SIG-M5 treated with dmso at 0.1 percent for 504 hours (cell line): Measurements from ENCODE around the gene JCHAIN.
"Not testable (repeated sequence)": the region's sequence is repeated elsewhere in the genome, so short reads cannot be mapped to it uniquely, and the experiment has no call there.

Source experiments
- DNase-seq: peaks from one replicate; lab custom pipeline; 2025; ENCODE audit not compliant: unreplicated experiment; lab: John Stamatoyannopoulos, UW

The JCHAIN gene

DNA sequence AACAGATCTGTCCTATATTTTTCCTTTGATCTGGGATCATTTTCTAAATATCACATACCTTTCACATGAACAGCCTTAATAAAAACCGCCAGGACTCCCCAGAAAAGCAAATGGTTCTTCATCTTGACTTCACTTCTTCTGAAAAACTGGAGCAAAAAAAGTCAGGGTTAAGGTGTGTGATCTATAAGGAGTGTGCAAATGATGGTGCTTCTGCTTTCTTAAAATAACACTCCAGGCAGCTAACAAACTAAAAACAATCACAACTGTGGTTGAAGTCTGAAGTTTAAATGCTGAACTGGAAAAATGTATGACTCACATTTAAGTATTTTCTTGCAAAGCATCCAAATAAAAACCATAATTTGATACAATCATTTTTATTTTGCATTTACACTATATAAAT is at the start of gene JCHAIN:
TSS of gene JCHAIN (minus strand) at position 140 of the 400 bp plus-strand sequence. CDS start at position 122, 18 bp downstream.
- no peak for DNase-seq

DNA sequence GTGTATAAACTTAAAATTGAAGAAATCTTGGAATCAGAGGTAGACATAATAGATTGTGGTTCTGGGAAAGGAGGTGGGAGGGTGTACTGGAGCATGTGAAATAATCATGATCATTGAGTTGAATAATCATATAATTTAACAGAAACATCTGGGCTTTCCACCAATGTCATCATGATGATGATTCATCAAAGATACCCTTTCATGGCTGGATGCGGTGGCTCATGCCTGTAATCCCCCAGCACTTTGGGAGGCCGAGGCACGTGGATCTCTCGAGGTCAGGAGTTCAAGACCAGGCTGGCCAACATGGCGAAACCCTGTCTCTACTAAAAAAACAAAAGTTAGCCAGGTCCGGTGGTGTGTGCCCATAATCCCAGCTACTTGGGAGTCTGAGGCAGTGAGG is 48.8 kb upstream of the JCHAIN start:
- no peak for DNase-seq

DNA sequence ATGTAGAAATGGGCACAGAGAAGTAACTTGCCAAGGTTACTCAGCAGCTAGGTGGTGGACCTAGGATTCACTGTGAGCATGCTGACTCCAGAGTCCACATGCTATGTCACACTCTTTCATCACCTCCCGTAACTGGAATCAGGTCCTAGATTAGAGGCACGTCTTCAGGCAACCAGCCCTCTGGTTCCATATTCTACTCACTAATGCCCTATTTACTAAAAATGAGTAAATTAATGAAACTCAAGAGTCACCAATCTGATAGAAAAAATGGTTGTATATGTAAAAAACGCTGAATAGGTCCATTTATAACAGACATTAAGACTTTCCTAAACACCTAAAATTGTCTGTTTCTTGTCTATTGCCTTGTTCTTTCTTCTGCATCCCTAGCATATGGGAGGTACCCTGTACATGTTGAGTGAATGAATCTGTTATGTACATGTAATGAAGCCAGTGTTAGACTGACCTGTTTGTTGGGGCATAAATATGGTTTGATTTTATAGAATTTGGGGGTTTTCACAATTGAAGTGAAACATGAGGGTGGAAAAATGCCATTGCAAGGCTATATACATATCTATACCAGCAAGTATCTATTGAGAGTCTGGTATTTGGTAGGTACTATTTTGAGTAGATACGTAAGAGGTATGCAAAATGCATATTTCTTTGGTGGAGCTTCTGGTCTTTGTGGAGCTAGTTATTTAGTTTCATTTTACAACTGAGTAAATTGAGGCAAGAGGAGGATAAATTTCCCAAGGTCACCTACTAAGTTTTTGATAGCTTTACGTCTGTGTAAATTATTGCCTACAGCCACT is 48.0 kb upstream of the JCHAIN start:
- DNase-seq: no peak

DNA sequence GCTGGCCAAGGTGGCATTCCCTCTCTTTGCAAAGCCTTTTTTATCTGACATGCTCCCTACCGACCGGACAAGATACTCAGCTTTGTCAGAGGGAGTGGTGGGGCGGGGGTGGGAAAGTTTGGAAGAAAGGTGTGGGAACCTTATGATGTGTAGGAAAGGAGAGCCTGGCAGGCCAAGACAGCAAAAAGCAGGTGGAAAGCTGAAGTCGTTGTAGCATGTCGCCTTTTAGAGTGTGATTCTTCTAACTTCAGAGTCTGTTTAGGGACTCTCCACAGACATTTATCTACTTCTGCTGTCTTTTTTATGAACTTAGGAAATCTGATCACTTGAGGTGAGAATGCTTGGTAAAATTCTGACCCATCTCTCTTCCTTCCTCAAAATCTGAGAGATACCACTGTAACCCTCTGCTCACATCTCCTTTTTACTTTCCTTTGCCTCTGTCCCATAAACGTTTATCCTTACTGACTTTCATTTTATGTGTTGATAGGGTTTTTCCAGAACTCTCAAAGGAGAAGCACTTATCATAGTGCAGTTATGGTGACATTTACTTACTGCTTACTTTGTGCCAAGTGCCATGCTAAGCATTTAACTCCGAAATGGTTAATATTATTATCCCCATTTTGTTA is 47.3 kb upstream of the JCHAIN start:
- peak; percentile 36 for DNase-seq

DNA sequence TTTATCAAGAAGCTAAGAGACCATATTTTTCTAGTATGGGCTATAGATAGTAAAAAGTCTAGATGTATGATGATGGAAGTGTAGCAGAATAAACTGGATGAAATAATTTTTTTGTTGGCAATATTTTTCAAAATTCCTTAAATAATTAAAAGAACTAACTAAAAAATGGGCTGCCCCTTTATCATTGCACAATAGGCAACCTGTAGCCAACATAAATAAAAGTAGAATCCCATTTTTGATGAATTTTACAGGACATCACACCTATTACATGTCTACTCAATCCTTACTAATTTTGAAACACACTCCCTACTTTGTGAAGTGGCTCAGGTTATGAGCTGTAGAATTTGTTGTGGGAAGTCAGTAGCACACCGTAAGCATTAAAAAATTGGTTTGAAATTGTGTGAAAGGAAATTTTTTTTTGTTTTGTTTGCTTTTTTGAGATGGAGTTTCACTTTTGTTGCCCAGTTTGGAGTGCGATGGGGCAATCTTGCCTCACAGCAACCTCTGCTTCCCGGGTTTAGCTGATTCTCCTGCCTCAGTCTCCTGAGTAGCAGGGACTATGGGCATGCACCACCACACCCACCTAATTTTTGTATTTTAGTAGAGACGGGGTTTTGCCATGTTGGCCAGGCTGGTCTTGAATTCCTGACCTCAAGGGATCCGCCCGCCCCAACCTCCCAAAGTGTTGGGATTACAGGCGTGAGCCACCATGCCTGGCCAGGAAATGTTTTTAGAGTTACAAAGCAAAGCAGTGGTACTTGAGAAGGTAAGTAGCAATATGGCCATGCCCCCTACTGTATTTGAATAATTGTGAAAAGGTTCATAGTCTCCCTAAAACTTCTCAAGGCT is 46.5 kb upstream of the JCHAIN start:
- no peak for DNase-seq

DNA sequence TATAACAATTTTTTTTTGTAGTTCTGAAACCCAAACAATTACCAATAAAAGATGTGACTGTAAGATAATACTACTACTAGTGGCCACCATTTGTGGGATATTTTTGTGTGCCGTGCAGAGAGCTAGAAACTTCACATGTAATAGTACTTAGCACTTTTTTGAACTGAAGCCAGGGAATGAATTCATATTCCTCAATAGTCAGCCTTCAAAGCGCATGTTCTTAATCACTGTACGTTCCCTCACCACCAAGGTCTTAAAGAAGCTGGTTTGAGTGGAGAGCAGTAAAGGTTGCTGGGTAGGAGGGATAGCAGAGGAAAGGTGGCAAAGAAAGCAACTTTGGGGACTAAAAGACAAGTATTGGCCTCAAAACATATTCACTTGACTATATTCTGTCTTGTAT is 45.8 kb upstream of the JCHAIN start:
- no peak for DNase-seq

DNA sequence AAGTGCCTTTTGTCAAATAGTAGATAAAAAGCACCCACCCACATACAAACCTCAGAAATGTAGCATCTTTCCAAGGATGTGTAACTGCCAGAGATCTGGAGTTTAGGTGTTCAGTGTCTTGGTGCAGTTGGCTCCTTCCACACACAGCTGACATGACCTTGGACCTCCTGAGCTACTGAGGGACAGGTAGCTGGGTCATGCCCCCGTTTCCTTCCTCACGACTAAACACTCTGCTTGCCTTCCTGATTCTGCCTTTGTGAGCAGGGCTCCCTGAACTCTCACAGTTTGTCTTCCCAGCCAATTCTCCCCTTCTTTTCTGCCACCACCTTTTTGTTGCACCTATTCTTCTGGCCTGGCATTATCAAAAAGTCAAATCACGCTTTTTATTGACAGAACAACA is 45.3 kb upstream of the JCHAIN start:
- no peak for DNase-seq

DNA sequence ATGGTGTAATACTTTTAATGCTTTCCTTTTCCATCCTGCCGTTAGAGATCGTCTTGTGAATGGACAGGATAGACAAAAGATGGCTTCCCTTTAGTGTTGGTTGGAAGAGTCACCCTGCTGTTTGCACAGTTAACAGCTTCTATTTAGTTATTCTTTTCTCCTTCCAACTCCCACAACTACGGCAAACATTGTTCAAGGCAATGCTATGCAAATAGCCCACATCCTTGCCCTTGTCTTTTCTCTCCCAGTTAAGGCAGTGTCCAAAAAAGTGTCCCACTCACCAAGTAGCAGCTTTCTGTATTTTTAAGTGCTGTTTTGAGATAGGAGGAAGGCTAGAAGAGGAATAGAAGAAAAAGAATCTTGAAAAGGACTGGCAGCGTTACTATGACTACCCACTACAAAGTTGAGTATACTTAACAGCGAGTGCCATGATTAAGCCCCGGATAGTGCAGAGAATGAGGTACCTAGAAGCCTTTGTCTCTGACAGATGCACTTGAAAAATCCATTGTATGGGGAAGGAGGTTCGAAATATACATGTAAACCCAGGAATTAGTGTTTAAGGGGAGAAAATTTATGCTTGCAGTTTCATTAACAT is 43.4 kb upstream of the JCHAIN start:
- DNase-seq: no peak

DNA sequence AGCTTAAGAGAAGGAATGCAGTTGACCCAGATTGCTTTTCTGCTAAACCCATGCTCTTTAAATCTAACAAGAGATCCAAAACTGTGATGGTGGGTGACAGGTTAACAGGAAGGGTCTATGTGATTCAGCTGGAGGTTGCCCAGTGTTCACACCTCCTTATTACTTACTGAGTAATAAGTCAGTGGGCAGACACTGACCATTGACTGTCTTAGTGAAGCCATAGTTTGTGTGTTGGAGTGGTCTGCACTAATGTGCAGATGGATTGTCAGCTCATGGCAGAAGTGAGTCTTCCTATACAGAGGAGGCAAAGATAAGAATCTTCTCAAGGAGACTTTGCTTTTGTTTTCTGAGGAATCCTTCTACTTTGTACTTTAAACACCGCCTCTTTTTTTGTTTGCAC is 40.2 kb upstream of the JCHAIN start:
- DNase-seq: no peak

DNA sequence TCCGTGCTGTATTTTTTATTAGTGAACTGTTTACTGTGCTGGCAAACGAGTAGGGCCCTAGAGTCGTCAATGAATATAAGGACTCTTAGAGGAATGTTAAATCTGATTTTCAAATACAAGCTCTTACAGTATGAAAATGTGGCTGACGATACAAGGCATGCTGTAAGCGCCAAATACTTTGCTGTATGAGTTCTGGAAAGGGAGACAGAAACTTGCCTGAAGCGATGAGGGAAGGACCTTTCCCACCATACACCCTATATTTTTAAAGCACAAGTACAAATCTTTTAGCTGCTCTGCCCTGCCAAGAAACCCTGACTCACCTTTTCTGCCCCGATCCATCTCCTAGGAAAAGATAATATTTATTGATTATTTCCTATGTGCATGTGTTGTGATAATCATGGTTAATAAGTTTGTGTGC is 39.7 kb upstream of the JCHAIN start:
- DNase-seq: no peak

DNA sequence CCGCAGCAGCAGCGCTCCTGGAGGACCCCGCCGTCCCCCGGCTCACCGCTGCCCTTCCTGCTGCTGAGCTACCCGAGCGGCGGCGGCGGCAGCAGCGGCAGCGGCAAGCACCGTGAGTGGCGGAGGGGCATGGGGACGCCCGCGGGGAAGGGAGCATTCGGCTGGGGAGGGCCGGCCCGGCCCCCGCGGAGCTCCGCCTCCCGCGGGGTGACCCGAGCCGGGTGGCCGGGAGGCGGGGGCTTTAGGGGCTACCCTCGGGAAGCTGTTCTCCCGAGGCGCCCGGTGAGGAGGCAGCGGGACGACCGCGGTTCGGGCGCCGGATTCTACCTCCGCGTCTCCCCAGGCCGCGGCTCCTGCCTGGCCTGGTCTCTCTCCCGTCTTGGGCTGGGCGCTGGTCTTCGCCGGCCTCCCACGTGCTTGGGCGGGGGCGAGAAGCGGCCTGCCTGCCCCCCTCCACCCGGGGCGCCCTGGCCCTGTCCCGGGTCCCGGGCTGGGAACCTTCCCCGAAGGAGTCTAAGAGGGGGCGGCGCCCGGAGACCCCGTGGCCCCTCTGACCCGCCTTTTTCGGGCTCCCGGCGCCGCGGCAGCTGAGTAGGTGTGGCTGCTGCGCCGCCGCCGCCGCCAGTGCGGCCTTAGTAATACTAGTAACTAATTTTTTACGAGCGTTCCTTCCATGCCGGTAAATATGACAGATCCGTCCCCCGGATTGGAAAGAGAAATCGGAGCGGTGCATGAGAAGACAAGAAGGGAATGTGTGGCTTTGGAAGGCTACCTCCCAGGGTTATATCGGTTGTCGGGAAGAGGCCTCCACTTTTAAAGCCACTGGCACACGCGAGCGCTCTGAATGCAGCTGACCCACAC is 39.1 kb upstream of the JCHAIN start:
- DNase-seq: peak; percentile 43

DNA sequence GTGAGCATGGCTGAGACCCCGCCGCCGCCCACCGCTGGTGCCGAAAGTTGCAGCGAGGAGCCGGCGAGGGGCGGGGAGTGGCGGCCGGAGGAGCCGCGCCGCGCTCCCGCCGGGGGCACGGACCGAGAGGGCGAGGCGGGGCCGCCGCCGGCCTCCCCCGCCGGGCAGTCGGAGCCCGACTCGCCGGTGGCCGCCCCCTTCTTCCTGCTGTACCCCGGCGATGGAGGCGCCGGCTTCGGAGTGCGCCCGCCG is 38.5 kb upstream of the JCHAIN start:
- no peak for DNase-seq

DNA sequence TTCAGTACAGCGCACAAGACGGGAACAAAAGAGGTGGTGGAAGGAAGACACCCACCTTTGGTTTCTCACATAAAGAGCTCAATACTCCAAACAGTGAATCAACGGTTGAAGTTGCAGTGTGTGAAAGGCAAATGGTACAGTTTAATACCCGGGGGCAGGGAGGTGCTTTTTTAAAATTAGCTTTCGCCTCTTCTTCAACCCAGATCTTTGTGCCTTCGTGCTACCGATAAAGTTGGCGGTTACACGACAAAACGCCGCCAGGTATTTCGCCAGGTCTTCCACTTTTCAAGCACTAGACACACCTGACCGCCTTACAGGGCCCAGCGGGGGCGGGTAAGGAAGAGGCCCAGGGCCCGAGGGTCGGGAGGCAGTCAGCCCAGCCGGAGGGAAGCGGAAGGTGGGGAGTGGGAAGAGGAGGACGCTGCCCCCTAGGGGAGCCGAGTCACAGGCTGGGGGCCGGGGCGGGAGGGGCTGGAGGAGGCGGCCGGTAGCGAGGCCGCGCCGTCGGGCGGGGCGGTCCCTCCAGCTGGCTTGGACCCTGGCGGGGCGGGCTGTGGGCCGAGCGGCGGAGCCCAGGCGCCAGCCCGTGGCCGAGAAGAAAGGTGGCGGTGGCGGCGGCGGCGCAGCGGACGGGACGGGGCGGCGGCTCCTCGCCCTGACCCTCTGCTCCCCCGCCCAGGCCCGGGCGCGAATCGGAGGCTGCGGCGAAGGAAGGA is 38.1 kb upstream of the JCHAIN start:
- no peak for DNase-seq

DNA sequence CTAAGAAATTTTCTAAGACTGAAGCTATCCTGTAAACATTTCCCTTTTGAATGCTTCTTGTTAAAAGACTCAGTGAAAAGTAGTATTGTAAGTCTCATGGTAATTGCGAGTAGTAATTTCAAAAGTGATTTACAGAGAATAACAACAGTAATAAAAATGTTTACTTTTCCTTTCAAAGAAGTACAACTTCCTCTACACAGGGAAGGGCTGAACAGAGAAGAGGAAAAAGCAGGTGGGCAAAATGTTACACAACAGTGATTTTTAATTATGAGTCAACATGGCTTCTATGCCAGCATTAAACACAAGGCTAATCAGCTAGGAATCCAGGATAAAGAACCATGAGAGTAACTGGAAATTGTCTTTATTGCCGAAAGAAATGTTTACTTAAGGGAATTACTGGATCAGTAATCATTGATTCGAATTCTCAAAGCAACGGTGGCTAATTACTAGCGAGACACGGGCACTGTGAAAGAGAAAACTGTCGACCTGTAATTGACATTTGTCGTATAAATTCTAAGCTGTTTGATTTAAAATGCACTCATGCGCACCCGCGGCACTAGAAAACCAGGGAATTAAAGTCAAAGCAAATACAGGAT is 37.4 kb upstream of the JCHAIN start:
- no peak for DNase-seq

DNA sequence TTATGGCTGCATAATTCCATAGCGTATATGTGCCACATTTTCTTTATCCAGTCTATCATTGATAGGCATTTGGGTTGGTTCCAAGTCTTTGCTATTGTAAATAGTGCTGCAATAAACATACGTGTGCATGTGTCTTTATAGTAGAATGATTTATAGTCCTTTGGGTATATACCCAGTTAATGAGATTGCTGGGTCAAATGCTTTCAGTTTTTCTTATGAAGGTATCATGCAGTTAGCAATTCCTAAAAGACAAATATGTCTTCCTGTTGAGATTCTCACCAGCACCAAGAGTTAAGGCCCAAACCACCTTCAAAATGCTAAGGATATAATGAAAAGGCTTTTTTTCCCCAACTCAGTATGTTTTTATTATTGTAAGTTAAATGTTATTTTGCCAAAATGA is 36.3 kb upstream of the JCHAIN start:
- not testable (repeated sequence) for DNase-seq

DNA sequence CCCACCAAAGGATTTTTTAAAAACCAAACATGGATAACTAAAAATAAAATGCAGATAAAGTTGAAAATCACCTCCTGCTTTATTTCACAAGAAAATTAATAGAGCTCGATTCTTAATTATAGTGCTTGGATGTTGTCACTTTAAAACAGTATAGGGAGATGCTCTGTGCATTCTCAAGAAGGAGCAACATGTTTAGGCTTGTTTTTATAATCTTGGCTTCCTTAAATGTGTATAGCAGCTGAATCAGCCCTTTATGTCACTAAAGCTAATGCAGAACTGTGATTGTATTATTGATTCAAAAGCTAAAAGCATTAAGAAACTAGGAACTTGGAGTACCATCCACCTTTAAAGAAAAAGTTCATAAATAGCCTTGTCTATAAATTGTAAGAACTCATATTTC is 35.0 kb upstream of the JCHAIN start:
- DNase-seq: no peak

DNA sequence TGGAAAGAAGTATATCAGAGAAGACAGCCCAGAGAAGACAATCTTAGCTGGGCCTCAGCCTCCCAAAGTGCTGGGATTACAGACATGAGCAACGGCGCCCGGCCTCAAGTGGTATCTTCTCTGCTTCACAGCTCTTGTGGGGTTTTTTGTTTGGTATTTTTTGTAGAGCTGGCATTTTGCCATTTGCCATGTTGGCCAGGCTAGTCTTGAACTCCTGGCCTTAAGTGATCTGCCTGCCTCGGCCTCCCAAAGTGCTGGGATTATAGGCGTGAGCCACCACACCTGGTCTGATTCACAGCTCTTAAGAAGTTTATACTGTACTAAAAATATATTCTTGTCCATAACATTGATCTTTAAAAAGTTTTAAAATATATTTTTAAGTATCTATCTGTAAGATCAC is 34.4 kb upstream of the JCHAIN start:
- DNase-seq: no peak

DNA sequence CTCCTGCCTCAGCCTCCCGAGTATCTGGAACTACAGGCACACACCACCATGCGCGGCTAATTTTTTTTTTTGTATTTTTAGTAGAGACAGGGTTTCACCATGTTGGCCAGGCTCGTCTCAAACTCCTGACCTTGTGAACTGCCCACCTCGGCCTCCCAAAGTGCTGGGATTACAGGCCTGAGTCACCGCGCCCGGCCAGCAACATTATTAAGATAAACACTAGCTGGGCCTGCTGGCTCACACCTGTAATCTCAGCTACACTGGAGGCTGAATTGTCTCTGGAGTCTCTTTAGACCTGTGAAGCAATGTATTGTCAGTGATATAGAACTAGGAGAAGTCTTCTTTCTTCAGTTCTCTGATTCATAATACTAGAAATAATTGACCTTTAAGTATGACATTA is 32.1 kb upstream of the JCHAIN start:
- not testable (repeated sequence) for DNase-seq

DNA sequence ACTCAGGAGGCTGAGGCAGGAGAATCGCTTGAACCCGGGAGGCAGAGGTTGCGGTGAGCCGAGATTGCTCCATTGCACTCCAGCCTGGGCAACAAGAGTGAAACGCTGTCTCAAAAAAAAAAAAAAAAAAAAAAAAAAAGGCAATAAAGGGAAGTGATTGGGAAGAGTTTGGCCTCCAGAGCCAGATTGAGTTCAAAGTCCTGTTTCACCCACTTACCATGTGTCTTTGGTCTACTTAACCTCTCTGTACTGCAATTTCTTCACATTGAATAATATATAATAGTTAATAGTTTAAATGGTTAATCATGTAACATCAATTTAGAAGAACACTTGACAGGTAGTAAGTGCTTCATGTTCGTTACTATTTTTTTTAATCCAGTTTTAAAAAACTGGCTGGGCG is 28.3 kb upstream of the JCHAIN start:
- DNase-seq: not testable (repeated sequence)

DNA sequence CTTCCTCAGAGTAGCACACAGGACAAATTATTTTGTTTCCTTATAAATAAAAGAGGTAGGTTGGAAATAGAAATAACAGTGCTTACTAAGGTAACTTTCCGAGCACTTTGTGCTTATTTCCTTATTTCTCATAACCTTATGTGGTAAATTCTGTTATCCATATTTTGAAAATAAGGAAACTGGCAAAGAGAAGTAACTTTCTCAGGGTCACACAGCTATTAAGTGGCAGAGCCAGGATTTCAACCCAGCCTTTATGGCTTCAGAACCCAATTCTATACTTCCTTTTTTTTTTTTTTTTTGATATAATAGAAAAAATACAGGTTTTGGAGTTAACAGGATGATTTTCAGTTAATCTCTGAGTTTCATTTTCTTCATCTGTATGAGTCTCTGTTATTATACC is 25.4 kb upstream of the JCHAIN start:
- DNase-seq: peak; percentile 42
